ENCODE results near the gene ACYP2.

The ACYP2 gene

DNA sequence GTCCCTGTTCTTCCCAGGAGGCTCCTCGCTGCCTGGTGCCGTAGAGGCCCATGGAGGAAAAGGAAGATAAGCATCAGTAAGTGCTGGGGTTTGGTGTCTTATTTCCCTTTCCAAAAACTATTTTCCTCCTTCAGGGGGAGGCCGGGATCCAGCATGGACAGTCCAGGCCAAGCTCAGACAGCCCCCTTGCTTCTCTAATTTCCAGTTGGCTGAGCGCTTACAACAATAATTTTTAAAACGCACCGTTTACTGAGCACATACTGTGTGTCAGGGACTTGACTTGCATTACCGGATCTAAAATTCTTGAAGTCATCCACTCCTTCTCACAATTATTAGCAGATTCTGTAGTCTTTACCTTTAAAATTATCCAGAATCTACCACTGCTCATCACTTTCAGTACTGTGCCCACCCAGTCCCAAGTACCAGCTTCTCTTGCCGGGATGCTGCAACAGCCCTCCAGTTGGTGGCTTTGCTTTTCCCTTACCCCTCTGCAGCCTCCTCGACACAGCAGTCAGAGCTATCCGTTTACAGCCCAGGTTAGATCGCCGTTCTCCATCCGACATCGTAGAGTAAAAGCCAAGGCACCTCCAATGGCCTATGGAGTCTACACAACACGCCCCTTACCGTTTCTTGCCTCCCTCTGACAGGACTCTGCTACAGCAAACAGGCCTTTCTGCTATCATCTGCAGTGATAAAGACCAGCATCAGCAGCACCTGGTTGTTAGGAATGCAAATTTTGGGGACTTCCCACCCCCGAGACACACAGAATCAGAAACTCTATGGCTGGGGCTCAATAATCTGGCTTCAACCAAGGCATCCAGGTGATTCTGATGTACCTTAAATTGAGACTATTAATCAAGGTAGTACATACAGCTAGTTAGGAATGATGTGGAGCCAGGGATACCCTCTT lies 215.8 kb downstream of the ACYP2 start:
- no peak for DNase-seq

DNA sequence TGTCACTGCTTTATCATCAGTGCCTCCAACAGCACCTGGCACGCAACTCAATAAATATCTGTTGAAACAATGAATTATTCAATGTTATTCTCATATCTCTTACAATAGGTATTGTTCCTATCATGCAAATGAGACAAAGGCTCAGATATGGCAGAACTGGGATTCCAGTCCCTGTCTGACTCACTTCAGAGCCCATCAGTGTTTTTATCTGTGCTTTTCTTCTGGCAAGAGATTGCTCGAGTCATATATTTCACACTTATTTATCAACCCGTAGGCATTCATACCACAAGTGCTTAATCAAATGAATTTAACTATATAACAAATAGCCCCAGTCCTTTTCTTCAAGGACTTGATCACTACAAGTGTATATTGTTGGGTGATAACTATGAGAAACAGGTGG lies 217.0 kb downstream of the ACYP2 start:
- DNase-seq: no peak

DNA sequence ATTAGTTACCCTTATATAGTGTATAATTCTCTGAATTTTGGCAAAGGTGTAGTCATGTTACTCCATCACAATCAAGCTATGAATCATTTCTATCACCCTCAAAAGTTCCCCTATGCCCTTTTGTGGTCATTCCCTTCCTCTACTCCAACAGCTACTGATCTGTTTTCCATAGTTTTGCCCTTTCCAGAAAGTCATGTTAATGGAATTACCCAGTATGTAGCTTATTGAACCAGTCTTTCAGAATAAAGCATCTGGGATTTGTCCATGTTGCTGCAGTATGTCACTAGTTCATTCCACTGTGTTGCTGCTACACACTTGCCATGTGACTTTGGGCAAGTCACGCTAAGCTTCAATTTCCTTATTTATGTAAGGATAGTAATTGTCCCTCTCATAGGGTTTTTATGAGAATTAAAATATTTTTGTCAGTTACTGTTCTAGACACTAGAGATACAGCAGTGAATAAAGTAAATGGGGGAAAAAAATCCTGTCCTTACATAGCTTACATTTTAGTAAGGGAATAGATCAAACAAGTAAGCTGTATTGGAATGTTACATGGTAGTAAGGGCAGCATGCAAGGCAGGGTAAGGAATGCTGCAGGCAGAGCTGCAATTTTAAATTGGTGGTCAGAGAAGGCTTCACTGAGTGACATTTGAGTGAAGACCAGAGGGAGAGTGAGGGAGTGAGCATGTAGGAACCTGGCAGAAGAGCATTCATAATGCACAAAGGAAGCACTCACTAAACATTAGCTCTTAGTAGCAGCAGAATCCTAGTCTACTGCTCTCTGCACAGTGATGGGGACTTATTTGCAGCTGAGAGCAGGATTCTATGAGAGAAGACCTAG lies 220.9 kb downstream of the ACYP2 start:
- DNase-seq: no peak

DNA sequence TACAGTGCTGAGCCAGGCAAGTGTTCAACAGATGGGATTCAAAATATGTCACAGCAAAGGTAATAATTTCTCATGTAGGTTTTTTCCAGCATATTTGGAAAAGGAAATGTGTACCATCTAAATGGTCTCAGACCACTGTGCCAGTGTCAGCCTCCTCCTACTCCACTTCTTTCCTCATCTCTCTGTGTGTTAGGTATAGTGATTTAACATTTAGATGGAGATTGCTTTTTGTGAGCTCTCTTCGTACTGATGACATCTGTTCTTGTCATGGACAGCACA lies 221.5 kb downstream of the ACYP2 start:
- no peak for DNase-seq

DNA sequence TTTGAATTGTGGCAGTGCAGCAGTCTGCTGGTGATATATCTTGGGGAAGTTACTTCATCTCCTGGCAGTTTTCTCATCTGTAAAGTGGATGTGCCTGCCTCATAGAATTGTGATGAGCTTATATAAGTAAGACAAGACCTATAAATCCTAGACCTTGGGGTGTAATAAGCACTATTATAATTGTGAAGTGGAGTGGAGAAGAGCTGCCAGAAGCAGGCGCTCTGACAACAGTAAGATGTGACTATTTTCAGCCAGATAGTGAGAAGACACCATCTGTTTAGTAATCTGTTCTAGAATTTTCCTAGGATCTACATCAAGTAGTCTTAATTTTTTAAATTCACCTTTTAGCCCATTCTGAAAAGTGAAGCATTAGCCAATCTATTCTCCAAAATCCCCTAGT lies 226.2 kb downstream of the ACYP2 start:
- no peak for DNase-seq

DNA sequence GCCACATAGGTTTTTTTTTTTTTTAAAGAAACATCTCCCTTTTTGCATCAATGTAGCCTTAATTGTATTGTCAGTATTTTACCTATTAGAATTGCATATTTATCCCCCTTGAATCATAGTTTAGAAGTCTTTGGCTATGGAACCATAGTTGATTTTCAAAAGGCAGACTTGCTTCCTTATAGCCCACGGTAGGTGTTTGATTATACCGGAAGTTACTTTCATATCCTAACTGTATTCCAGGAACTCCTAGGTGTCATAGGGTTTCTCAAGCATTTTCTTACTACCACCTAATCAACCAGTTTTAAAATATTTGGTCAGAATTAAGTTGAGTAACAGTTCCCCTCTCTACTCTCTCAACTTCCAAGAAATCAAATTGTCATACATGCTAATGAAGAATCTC lies 227.2 kb downstream of the ACYP2 start:
- no peak for DNase-seq

DNA sequence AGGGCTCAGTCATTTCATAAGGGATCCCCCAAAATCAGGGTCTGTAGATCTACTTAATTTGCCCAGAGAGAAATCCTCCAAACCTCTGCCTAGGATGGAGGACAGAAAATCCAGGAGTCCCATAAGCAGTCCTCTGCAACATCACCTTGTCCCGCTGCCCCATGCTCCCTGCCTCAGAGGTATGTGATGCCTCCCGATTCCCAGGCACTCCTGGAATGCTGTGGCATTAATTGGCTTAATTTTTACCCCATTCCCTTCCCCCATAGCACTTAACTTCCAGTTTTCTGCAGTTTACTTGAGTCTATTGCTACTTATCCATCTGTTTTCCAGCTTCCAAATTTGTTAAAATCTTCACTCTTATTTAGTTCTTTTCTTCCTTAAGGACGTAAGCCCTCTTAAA lies 232.2 kb downstream of the ACYP2 start:
- DNase-seq: no peak

DNA sequence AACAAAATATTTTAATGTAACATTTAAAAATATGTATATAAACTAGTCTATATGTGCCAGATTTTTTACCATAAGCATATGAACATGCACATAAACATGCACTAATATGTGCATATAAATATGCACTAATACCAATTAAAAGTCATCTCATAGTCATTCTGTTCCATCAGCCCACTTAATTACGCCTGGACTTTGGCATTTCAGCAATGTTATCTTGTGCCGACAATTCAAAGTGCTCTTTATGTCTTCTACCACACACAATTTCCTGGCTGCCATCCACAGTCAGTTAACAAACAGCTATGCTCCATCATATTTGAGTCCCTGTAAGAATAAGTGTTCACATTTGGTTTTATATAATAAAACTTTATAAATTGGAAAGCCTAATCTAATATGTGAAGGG lies 233.2 kb downstream of the ACYP2 start:
- no peak for DNase-seq

DNA sequence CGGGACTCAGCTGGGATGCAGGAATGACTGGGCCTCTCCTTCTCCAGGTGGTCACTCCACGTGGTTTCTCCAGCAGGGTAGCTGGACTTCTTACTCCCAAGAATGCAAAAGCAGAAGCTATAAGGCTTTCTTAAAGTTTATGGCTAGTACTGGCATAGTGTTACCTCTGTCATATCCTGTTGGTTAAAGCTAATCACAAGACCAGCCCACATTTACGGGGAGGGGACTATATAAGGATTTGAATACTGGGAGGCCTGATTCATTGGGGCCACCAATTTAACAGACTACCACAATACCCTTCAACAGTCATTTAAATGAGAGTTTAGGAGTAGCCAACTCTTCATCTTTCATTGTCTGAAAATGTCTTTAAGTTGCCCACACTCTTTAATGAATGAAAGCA lies 235.0 kb downstream of the ACYP2 start:
- DNase-seq: no peak

DNA sequence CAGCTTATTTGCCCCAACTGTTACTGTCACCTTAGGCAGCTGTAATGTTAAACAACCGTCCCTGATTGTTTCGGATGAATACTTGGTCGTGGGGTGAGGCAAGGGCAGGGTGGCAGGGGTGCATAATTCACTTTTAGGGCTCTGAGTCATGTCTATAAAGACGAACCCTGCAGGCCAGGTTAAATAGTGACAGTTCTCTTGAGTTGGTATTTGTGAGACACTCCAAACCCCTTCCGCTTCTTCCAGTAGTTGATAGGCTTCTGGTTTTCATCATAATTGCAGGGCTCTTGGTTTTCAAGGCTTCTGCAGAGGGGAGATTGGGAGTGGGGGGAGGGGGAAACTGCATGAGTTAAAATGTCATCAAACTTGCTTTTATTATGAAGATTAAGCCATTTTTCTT lies 237.8 kb downstream of the ACYP2 start:
- DNase-seq: no peak

All from NCI-H774 (cell line).